ENCODE data around the gene ANO3.

Gene ANO3

GRCh38 chr11:26330262-26330661 lies 1.7 kb upstream of the ANO3 start:
- H3K4me3 ChIP-seq (ENCODE audit: low read depth, low read length): no peak overlapping the region
- TF ChIP-seq, protein P1, sequence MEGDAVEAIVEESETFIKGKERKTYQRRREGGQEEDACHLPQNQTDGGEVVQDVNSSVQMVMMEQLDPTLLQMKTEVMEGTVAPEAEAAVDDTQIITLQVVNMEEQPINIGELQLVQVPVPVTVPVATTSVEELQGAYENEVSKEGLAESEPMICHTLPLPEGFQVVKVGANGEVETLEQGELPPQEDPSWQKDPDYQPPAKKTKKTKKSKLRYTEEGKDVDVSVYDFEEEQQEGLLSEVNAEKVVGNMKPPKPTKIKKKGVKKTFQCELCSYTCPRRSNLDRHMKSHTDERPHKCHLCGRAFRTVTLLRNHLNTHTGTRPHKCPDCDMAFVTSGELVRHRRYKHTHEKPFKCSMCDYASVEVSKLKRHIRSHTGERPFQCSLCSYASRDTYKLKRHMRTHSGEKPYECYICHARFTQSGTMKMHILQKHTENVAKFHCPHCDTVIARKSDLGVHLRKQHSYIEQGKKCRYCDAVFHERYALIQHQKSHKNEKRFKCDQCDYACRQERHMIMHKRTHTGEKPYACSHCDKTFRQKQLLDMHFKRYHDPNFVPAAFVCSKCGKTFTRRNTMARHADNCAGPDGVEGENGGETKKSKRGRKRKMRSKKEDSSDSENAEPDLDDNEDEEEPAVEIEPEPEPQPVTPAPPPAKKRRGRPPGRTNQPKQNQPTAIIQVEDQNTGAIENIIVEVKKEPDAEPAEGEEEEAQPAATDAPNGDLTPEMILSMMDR (conservative IDR thresholded peaks at IDR 0.05; ENCODE audit: low read depth, low read length): no peak
- DNase-seq (ENCODE audit: low read depth): no peak

- DNase-seq (ENCODE audit: low read depth): peak; percentile 35
- TF ChIP-seq, protein P1 (conservative IDR thresholded peaks at IDR 0.05; ENCODE audit: low read depth, low read length): no peak
- H3K4me3 ChIP-seq (ENCODE audit: low read depth, low read length): no peak overlapping the region
These were observed 614 bp downstream of the ANO3 start for GRCh38 chr11:26332572-26332915.

- TF ChIP-seq, protein P1 (conservative IDR thresholded peaks at IDR 0.05; ENCODE audit: low read depth, low read length): no peak
- peak; percentile 13 for DNase-seq (ENCODE audit: low read depth)
- no peak overlapping the region for H3K4me3 ChIP-seq (ENCODE audit: low read depth, low read length)
These were observed 2.0 kb downstream of the ANO3 start for GRCh38 chr11:26333906-26334305.

DNA sequence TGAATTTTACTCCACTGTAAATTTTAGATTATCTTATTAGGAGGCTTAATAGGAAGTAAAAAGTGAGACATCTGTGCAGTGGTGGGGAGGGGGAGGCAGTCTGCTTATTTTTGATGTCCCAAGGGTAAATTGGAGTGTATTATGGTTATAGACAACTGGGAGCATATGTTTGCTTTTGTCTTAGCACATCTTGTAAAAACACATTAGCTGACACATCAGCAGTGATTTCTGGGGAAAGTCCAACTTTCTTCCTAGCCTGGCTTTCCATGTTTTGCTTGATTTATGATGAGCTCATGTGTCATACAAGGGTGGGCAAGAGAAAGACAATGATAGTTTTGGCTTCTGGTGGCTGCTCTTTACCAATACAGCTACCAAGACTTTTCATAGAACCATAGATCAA lies 4.0 kb downstream of the ANO3 start:
- H3K4me3 ChIP-seq (ENCODE audit: low read depth, low read length): no peak overlapping the region
- TF ChIP-seq, protein P1 (conservative IDR thresholded peaks at IDR 0.05; ENCODE audit: low read depth, low read length): no peak
- DNase-seq (ENCODE audit: low read depth): no peak

- DNase-seq (ENCODE audit: low read depth): peak; percentile 33
- no peak overlapping the region for H3K4me3 ChIP-seq (ENCODE audit: low read depth, low read length)
- TF ChIP-seq, protein P1 (conservative IDR thresholded peaks at IDR 0.05; ENCODE audit: low read depth, low read length): no peak
These were observed 12.7 kb downstream of the ANO3 start for GRCh38 chr11:26344647-26345046.

- no peak overlapping the region for H3K4me3 ChIP-seq (ENCODE audit: low read depth, low read length)
- no peak for DNase-seq (ENCODE audit: low read depth)
- TF ChIP-seq, protein P1 (conservative IDR thresholded peaks at IDR 0.05; ENCODE audit: low read depth, low read length): no peak
These were observed 16.8 kb downstream of the ANO3 start for GRCh38 chr11:26348776-26349175.

- no peak overlapping the region for H3K4me3 ChIP-seq (ENCODE audit: low read depth, low read length)
- TF ChIP-seq, protein P1 (conservative IDR thresholded peaks at IDR 0.05; ENCODE audit: low read depth, low read length): no peak
These were observed 18.1 kb downstream of the ANO3 start for GRCh38 chr11:26350002-26350401.

More at GRCh38 chr11:26350002-26350401, 18.1 kb downstream of the ANO3 start:
- no peak for DNase-seq (ENCODE audit: low read depth)

Measured in choroid plexus epithelial cell (primary cell).